ENCODE measurements around the gene TRIM44. TPM values are rescaled to one million over a fixed set of nuclear protein-coding genes. Genes with fewer than 3 reads are reported as not detected.

Gene TRIM44
- total RNA-seq, 2 donors from 2014 or later, result 22.1 to 35.4 TPM

DNA sequence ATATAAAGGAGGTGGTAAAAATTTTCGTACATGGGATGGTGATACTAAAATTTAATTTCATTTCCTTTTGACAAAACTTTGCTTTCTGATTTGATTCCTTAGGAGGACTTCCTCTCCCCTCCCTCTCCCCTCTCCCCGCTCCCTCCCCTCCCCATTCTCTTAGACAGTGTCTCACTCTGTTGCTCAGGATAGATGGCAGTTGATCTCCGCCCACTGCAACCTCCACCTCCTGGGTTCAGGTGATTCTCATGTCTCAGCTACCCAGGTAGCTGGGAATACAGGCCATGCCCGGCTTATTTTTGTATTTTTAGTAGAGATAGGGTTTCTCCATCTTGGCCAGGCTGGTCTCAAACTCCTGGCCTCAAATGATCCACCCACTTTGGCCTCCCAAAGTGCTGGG is 15.9 kb downstream of the TRIM44 start:
- no peak overlapping the region for H3K4me3 ChIP-seq
- TF ChIP-seq CTCF (IDR thresholded peaks at IDR 0.05), result no peak
- H3K27ac ChIP-seq, result no peak overlapping the region
- no peaks in the 10 kb centered on the region for H3K27me3 ChIP-seq
- no peaks in the 10 kb centered on the region for H3K36me3 ChIP-seq
- no peaks in the 10 kb centered on the region for H3K9me3 ChIP-seq
- peaks cover 0 to 28% of the 10 kb centered on the region in 2 donors for H3K4me1 ChIP-seq
- DNase-seq (ENCODE audit: low spot score), result no peak

- TF ChIP-seq CTCF (IDR thresholded peaks at IDR 0.05), result no peak
- Histone ChIP-seq H3K27me3 (no peaks in the 10 kb centered on the region), H3K27ac (no peak overlapping the region), H3K4me3 (no peak overlapping the region), H3K36me3 (no peaks in the 10 kb centered on the region), H3K9me3 (no peaks in the 10 kb centered on the region), H3K4me1 (peaks cover 0 to 28% of the 10 kb centered on the region in 2 donors)
- no peak for DNase-seq (ENCODE audit: low spot score)
Measured at GRCh38 chr11:35678975-35679374, 16.4 kb downstream of the TRIM44 start.

GRCh38 chr11:35680506-35680905 is 17.9 kb downstream of the TRIM44 start:
- H3K27me3 ChIP-seq, result no peaks in the 10 kb centered on the region
- H3K27ac ChIP-seq, result no peak overlapping the region
- peaks cover 2% of the 10 kb centered on the region for H3K36me3 ChIP-seq
- no peaks in the 10 kb centered on the region for H3K9me3 ChIP-seq
- H3K4me3 ChIP-seq, result no peak overlapping the region
- peaks cover 0 to 26% of the 10 kb centered on the region in 2 donors for H3K4me1 ChIP-seq
- TF ChIP-seq CTCF (IDR thresholded peaks at IDR 0.05), result no peak
- no peak for DNase-seq (ENCODE audit: low spot score)

- Histone ChIP-seq H3K9me3 (no peaks in the 10 kb centered on the region), H3K36me3 (peaks cover 8% of the 10 kb centered on the region), H3K4me3 (no peak overlapping the region), H3K27ac (no peak overlapping the region), H3K4me1 (peaks cover 0 to 19% of the 10 kb centered on the region in 2 donors), H3K27me3 (no peaks in the 10 kb centered on the region)
- DNase-seq (ENCODE audit: low spot score), result no peak
- TF ChIP-seq CTCF (IDR thresholded peaks at IDR 0.05), result no peak
Measured at GRCh38 chr11:35681163-35681767, 18.7 kb downstream of the TRIM44 start.

DNA sequence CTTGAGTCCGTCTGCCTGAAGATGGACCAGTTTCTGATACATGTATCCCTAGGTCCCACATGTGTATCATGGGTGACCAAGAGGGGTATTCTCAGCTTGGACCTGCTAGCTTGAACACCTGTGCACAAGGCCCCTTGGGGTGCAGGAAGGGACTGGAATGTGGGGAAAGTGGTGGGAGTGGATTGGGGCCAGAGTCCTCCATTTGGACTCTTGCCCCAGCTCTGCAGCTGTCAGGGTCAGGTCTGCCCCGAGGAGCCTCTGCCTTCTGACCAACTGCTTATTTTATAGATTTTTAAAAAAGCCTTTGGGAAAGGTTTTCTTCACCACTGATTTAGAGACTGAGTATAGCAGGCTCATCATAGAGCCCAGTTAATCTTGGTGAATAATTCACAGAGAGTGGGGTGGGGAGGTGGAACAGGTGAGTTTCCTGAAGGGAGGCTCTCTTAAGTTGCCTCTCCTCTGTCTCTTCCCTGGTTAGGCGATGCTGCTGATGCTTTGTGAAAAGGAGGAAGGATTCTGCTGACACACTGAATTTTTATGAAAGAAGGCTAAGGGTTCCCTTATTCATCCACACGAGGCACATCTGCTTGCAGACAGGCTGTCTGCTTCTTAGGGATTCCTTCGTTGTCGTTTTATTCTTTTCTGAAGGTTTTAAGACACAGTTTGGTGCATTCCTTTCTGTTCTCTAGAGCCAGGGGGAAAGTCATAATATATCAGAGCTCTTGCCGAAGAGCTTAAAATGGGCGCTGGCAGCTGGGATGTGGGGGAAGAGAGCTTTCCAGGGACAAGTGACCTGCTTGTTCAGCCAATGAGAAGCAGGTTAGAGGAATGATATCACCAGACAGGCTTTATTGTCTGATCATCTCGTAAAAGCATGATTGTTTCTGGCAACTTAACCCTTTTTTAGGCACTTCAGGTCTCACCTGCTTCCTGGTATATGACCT is 19.9 kb downstream of the TRIM44 start:
- Histone ChIP-seq H3K4me3 (no peak overlapping the region), H3K27me3 (no peaks in the 10 kb centered on the region), H3K4me1 (peaks cover 0 to 13% of the 10 kb centered on the region in 2 donors), H3K27ac (no peak overlapping the region), H3K36me3 (peaks cover 8% of the 10 kb centered on the region), H3K9me3 (no peaks in the 10 kb centered on the region)
- no peak for TF ChIP-seq CTCF (IDR thresholded peaks at IDR 0.05)
- no peak for DNase-seq (ENCODE audit: low spot score)
